HL-60 (cell line): ENCODE measurements around the gene GPC5.

ENCODE experiments used
- DNase-seq, 2 experiments: peaks; one replicate each; pipeline ENCODE4 v3.0.0-alpha.2; 2010 to 2020; ENCODE audit warnings: low read depth in 1 of 2, low spot score in 1 of 2
- H3K27ac ChIP-seq: fragments of 250-450 bp; sonication (Bioruptor Pico); replicated peaks from 2 replicates; pipeline ENCODE4 v1.5.1; 2020; ENCODE audit warnings: mild to moderate bottlenecking, moderate library complexity
- H3K27me3 ChIP-seq: fragments of 250-450 bp; sonication (Bioruptor Pico); 2 replicates; pipeline ENCODE4 v1.5.1; 2021; ENCODE audit warnings: mild to moderate bottlenecking, moderate library complexity; ENCODE audit not compliant: insufficient read depth, poor library complexity, severe bottlenecking
- H3K4me3 ChIP-seq: replicated peaks from 2 replicates; pipeline ENCODE4 v1.5.1; 2011; ENCODE audit warnings: mild to moderate bottlenecking, control low read depth, low read length; ENCODE audit not compliant: insufficient read depth
- CTCF ChIP-seq: IDR thresholded peaks from one replicate; pipeline ENCODE4 v1.5.1; 2011; ENCODE audit warnings: low read length, control low read depth, inconsistent platforms; ENCODE audit not compliant: insufficient read depth
- GABPA ChIP-seq: IDR thresholded peaks from 2 replicates; pipeline ENCODE4 v1.6.1; 2012; ENCODE audit warnings: low read depth
- POLR2AphosphoS5 ChIP-seq: IDR thresholded peaks from 2 replicates; pipeline ENCODE4 v1.6.1; 2012; ENCODE audit warnings: low read depth
- REST ChIP-seq: IDR thresholded peaks from 2 replicates; pipeline ENCODE4 v1.6.1; 2012; ENCODE audit warnings: low read depth; ENCODE audit not compliant: insufficient replicate concordance
- SPI1 ChIP-seq: IDR thresholded peaks from 2 replicates; pipeline ENCODE4 v1.6.1; 2012; ENCODE audit warnings: low read depth, mild to moderate bottlenecking, borderline replicate concordance
- microRNA-seq: library from miRNA; unstranded; fragments of <30 nt; microRNA quantifications from one replicate; pipeline ENCODE4, GENCODE V29; 2018

GPC5 gene

GRCh38 chr13:92901739-92902138 lies 1503.3 kb downstream of the GPC5 start:
- TF ChIP-seq CTCF (no peak), SPI1 (no peak), GABPA (no peak), REST (no peak), POLR2AphosphoS5 (no peak)
- H3K27ac ChIP-seq = no peak overlapping the region
- no peaks in the 10 kb centered on the region for H3K27me3 ChIP-seq
- DNase-seq = no peak
- H3K4me3 ChIP-seq = no peak overlapping the region

- Histone ChIP-seq H3K4me3 (no peak overlapping the region), H3K27ac (no peak overlapping the region), H3K27me3 (no peaks in the 10 kb centered on the region)
- no peak for TF ChIP-seq CTCF
- TF ChIP-seq GABPA = no peak
- no peak for TF ChIP-seq SPI1
- no peak for TF ChIP-seq REST
- TF ChIP-seq POLR2AphosphoS5 = no peak
- DNase-seq = no peak
Observed at GRCh38 chr13:92912629-92913028, 1514.2 kb downstream of the GPC5 start.

GRCh38 chr13:92913840-92914239 lies 1515.4 kb downstream of the GPC5 start:
- no peak for DNase-seq
- no peak overlapping the region for H3K4me3 ChIP-seq
- no peak overlapping the region for H3K27ac ChIP-seq
- TF ChIP-seq REST = no peak
- no peak for TF ChIP-seq CTCF
- no peak for TF ChIP-seq POLR2AphosphoS5
- no peak for TF ChIP-seq GABPA
- no peak for TF ChIP-seq SPI1
- no peaks in the 10 kb centered on the region for H3K27me3 ChIP-seq

Small RNA genes lying within 50 kb of the gene (microRNA-seq; reads per million reads assigned to microRNA genes)
- gene MIR548AS = 10.6 reads per million, percentile 33 among the genes with 10 or more reads in this experiment
